Keratinocyte (primary cell): ENCODE data around the gene PDCD6IP. TPM values are rescaled to one million over a fixed set of nuclear protein-coding genes. Genes with fewer than 3 reads are reported as not detected.

Experiments
- DNase-seq: peaks from one replicate; pipeline ENCODE4 v3.0.0-alpha.2; 2011; ENCODE audit warnings: low read depth, missing footprints, low spot score
- FAIRE-seq: peaks from 2 replicates; lab custom pipeline; 2011; peaks lifted over from hg19 to GRCh38; lab: Jason Lieb, UNC
- H2AFZ ChIP-seq: 2 replicates; pipeline ENCODE4 v1.6.0; 2012; ENCODE audit warnings: low read length, control low read depth, inconsistent platforms; ENCODE audit not compliant: control insufficient read depth
- H3K27ac ChIP-seq: 2 replicates; pipeline ENCODE4 v1.5.1; 2011; ENCODE audit warnings: low read length; ENCODE audit not compliant: control insufficient read depth, insufficient read depth
- H3K27me3 ChIP-seq: 3 replicates; pipeline ENCODE4 v1.6.0; 2011; ENCODE audit warnings: low read length; ENCODE audit not compliant: control insufficient read depth, insufficient read depth; ENCODE audit errors: extremely low read depth
- H3K36me3 ChIP-seq, 2 experiments: 2 replicates in 1 of 2; 3 replicates in 1 of 2; pipeline ENCODE4 v1.5.1; 2011; ENCODE audit warnings: low read length in 2 of 2, mild to moderate bottlenecking in 1 of 2; ENCODE audit not compliant: control insufficient read depth in 2 of 2, insufficient read depth in 2 of 2; ENCODE audit errors: extremely low read depth in 1 of 2
- H3K4me1 ChIP-seq: 3 replicates; pipeline ENCODE4 v1.5.1; 2011; ENCODE audit warnings: low read length; ENCODE audit not compliant: control insufficient read depth, insufficient read depth; ENCODE audit errors: extremely low read depth
- H3K4me2 ChIP-seq: 3 replicates; pipeline ENCODE4 v1.6.0; 2011; ENCODE audit warnings: low read depth, low read length; ENCODE audit not compliant: control insufficient read depth, insufficient read depth; ENCODE audit errors: extremely low read depth
- H3K4me3 ChIP-seq, 3 experiments: fragments of 200-600 bp in 1 of 3; sonication (generic) in 1 of 3; 2 replicates in 2 of 3; 3 replicates in 1 of 3; pipeline ENCODE4 v1.5.1; 2011 to 2016; ENCODE audit warnings: low read length in 3 of 3, mild to moderate bottlenecking in 3 of 3, control low read depth in 2 of 3, inconsistent platforms in 1 of 3, low read depth in 1 of 3, mixed read lengths in 1 of 3, mixed run types in 1 of 3, moderate library complexity in 1 of 3; ENCODE audit not compliant: control insufficient read depth in 2 of 3, insufficient read depth in 2 of 3; ENCODE audit errors: extremely low read depth in 1 of 3
- H3K79me2 ChIP-seq: 2 replicates; pipeline ENCODE4 v1.6.0; 2012; ENCODE audit warnings: low read length; ENCODE audit not compliant: control insufficient read depth, insufficient read depth
- H3K9ac ChIP-seq: 3 replicates; pipeline ENCODE4 v1.6.0; 2011; ENCODE audit warnings: low read length; ENCODE audit not compliant: control insufficient read depth, insufficient read depth; ENCODE audit errors: extremely low read depth
- H3K9me1 ChIP-seq: 3 replicates; pipeline ENCODE4 v1.6.0; 2011; ENCODE audit warnings: low read length; ENCODE audit not compliant: control insufficient read depth, insufficient read depth; ENCODE audit errors: extremely low read depth
- H3K9me3 ChIP-seq: 2 replicates; pipeline ENCODE4 v1.5.1; 2012; ENCODE audit warnings: low read depth, low read length; ENCODE audit not compliant: control insufficient read depth
- H4K20me1 ChIP-seq: 3 replicates; pipeline ENCODE4 v1.6.0; 2011; ENCODE audit warnings: low read length; ENCODE audit not compliant: control insufficient read depth, insufficient read depth; ENCODE audit errors: extremely low read depth
- EZH2 ChIP-seq: IDR thresholded peaks from one replicate; pipeline ENCODE4 v1.6.1; 2012; ENCODE audit warnings: inconsistent platforms, mild to moderate bottlenecking, low read length, moderate library complexity
- dilution Hi-C: fragments of 300-500 bp; cut with MboI; formaldehyde crosslinking; loops from one replicate; pipeline ENCODE4 v1.7.0; 2020; ENCODE audit warnings: low sequenced_read_pairs; ENCODE audit not compliant: extremely low pct_ligation_motif_present
- polyA minus RNA-seq, 3 experiments: library from RNA; depleted of rRNA, polyadenylated mRNA; stranded (reverse); fragments of >200 nt; gene quantifications; 1 replicate in 1 of 3; 2 replicates in 1 of 3; 3 replicates in 1 of 3; pipeline ENCODE4 v1.2.3, GENCODE V29; 2011
- polyA plus RNA-seq, 5 experiments: library from polyadenylated mRNA; depleted of rRNA in 3 of 5; stranded (reverse) in 3 of 5; stranded (forward) in 1 of 5; unstranded in 1 of 5; fragments of >200 nt; gene quantifications; 1 replicate in 1 of 5; 2 replicates in 3 of 5; 3 replicates in 1 of 5; pipeline versions ENCODE4 v1.2.1 to v1.2.3, GENCODE V29; 2011 to 2012; ENCODE audit warnings: missing spikeins in 2 of 5, low read depth in 1 of 5, low replicate concordance in 1 of 5
- TF ChIP-seq, protein P1 (sequence below), 3 experiments: IDR thresholded peaks in 1 of 3; conservative IDR thresholded peaks in 1 of 3; optimal IDR thresholded peaks in 1 of 3; 2 replicates in 2 of 3; 3 replicates in 1 of 3; pipeline versions ENCODE3 to v1.5.1; 2011; ENCODE audit warnings: low read length in 3 of 3, mild to moderate bottlenecking in 3 of 3, moderate library complexity in 2 of 3, control low read depth in 1 of 3, inconsistent platforms in 1 of 3; ENCODE audit not compliant: insufficient read depth in 2 of 3; ENCODE audit errors: extremely low read depth in 1 of 3

Gene PDCD6IP, protein sequence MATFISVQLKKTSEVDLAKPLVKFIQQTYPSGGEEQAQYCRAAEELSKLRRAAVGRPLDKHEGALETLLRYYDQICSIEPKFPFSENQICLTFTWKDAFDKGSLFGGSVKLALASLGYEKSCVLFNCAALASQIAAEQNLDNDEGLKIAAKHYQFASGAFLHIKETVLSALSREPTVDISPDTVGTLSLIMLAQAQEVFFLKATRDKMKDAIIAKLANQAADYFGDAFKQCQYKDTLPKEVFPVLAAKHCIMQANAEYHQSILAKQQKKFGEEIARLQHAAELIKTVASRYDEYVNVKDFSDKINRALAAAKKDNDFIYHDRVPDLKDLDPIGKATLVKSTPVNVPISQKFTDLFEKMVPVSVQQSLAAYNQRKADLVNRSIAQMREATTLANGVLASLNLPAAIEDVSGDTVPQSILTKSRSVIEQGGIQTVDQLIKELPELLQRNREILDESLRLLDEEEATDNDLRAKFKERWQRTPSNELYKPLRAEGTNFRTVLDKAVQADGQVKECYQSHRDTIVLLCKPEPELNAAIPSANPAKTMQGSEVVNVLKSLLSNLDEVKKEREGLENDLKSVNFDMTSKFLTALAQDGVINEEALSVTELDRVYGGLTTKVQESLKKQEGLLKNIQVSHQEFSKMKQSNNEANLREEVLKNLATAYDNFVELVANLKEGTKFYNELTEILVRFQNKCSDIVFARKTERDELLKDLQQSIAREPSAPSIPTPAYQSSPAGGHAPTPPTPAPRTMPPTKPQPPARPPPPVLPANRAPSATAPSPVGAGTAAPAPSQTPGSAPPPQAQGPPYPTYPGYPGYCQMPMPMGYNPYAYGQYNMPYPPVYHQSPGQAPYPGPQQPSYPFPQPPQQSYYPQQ
- 79.6 to 183 TPM (median 138 TPM) in 3 replicates for polyA plus RNA-seq
- polyA plus RNA-seq (2011; ENCODE audit: low read depth): 177 TPM
- 49.2 and 119 TPM in 2 replicates for polyA plus RNA-seq (2011; cell fraction: cytosol; rRNA removed)
- 119 and 145 TPM in 2 replicates for polyA plus RNA-seq (2011; cell fraction: nucleus; rRNA removed)
- 108 and 138 TPM in 2 replicates for polyA plus RNA-seq (2012; ENCODE audit: low replicate concordance)
- 58.3 to 126 TPM (median 115 TPM) in 3 replicates for polyA minus RNA-seq
- 242 TPM for polyA minus RNA-seq (2011; cell fraction: cytosol; rRNA and poly(A)+ RNA removed)
- polyA minus RNA-seq (2011; cell fraction: nucleus; rRNA and poly(A)+ RNA removed): 177 and 207 TPM in 2 replicates

DNA sequence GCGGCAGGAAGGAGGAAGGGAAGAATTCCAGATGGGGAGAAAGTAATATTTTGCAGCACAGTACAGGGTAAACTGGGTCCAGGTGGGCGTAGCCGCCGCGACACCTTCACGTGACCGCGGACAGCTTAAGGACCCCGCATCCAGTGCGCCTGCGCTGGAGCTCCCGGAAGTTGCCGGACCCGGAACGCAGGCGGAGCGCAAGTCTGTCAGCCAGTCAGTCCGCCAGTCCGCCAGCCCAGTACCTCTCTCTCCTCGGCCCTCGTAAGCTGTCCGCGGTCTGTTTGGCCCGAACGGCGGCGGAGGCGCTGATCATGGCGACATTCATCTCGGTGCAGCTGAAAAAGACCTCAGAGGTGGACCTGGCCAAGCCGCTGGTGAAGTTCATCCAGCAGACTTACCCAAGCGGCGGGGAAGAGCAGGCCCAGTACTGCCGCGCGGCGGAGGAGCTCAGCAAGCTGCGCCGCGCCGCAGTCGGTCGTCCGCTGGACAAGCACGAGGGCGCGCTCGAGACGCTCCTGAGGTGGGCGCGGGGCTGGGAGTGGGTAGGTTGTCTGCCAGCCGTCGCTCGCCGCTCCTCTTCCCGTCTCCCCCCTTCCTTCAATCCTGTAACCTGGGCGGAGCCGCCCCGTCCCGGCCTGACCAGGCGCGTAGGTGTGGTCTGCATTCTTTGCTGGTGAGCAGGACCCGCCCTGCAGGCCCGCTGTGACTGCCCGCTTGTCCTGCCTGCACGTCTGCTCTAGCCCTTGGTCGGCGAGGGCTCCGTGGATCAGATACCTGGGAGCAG lies at the start of gene PDCD6IP:
PDCD6IP (plus strand) TSS at position 213 of the 784 bp plus-strand sequence; CDS start at position 312, 99 bp downstream.
- peak within 1 kb of the TSS; percentile 91 to 100 (median 98) for H3K4me3 ChIP-seq
- TF ChIP-seq, protein P1, sequence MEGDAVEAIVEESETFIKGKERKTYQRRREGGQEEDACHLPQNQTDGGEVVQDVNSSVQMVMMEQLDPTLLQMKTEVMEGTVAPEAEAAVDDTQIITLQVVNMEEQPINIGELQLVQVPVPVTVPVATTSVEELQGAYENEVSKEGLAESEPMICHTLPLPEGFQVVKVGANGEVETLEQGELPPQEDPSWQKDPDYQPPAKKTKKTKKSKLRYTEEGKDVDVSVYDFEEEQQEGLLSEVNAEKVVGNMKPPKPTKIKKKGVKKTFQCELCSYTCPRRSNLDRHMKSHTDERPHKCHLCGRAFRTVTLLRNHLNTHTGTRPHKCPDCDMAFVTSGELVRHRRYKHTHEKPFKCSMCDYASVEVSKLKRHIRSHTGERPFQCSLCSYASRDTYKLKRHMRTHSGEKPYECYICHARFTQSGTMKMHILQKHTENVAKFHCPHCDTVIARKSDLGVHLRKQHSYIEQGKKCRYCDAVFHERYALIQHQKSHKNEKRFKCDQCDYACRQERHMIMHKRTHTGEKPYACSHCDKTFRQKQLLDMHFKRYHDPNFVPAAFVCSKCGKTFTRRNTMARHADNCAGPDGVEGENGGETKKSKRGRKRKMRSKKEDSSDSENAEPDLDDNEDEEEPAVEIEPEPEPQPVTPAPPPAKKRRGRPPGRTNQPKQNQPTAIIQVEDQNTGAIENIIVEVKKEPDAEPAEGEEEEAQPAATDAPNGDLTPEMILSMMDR (optimal IDR thresholded peaks at IDR 0.05 in 1 of 3, IDR thresholded peaks at IDR 0.05 in 1 of 3, conservative IDR thresholded peaks at IDR 0.05 in 1 of 3; ENCODE audit: extremely low read depth in 1 of 3, insufficient read depth in 2 of 3, low read length in 3 of 3): peak in 1 of 3 experiments; percentile 21
- TF ChIP-seq EZH2: no peak
- FAIRE-seq (peak; percentile 85), DNase-seq (peak; percentile 71)
- no peaks in the 10 kb centered on the region for H3K9me1 ChIP-seq
- H3K36me3 ChIP-seq: peaks cover 0 to 11% of the 10 kb centered on the region in 2 experiments
- no peaks in the 10 kb centered on the region for H3K9me3 ChIP-seq
- H4K20me1 ChIP-seq: peaks cover 2% of the 10 kb centered on the region
- H3K27ac ChIP-seq: peak within 1 kb of the TSS; percentile 99
- peak within 1 kb of the TSS; percentile 100 for H3K9ac ChIP-seq
- dilution Hi-C loops: loop anchor here (25.0 kb wide), 1 partner anchor 161 kb away; no protein-coding TSS in a partner anchor
- H3K4me2 ChIP-seq: peak within 1 kb of the TSS; percentile 100
- no peaks in the 10 kb centered on the region for H3K27me3 ChIP-seq
- peaks cover 32% of the 10 kb centered on the region for H3K4me1 ChIP-seq
- peak within 1 kb of the TSS; percentile 89 for H2AFZ ChIP-seq
- H3K79me2 ChIP-seq: peaks cover 73% of the 10 kb centered on the region
